ENCODE data around the gene UGT1A1. TPM values are rescaled to one million over a fixed set of nuclear protein-coding genes. Genes with fewer than 3 reads are reported as not detected.

Gene UGT1A1
- total RNA-seq, 1 donor from 2014 or later: not detected

DNA sequence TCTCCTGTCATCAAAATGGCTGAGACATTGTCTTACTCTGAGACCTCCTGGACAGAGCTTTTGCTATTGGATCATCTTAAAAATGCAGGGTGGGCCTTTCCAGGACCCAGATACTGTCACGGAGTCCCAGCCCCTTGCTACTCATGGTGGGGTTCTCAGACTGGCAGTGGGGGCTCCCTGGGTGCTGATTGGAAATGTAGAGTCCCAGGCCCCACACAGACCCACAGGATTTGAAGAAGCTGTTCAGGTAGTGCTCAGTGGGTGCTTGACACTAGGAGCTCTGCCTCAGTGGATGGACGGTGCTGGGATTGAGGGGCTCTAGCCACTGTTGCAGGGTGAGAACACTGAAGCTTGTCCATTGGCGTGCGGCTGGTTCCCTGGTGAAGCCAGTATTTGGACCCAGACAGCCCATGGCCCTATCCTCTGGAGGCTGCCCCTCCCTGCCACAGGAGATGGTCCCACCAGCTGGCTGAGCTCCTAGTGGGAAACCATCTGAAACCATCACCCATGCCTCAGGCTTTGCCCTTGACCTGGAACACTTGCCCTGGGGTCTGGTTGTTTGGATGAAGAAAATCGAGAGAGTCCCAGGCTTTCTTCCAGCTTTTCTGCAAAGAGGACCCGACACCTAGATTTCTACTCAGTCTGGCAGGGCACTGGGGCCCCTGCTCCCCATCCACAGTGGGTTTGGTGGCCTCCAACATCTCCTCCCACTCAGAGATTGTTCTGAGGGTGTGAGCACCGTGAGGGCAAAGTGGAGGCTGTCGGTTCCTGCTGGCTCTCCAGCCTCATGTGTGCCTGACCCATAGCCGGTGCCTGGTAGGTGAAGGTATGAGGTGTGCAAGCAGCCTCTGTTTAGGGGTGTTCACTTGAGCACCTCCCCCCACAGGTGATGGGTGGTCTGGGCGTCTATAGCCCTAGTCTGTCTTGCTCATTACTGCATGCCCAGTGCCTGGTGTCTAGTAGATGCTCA lies 48.2 kb downstream of the UGT1A1 start:
- DNase-seq (peak; percentile 5), ATAC-seq (ENCODE audit: low read depth) (no peak)
- Mint-ChIP-seq H3K9me3 (no peaks in the 10 kb centered on the region), H3K36me3 (ENCODE audit: low read depth) (no peaks in the 10 kb centered on the region), H3K4me1 (no peaks in the 10 kb centered on the region), H3K27ac (no peak overlapping the region), H3K4me3 (no peak overlapping the region), H3K27me3 (peaks cover 9% of the 10 kb centered on the region)
- ChIA-PET POLR2A (no interaction called here), CTCF (no interaction called here)
- intact Hi-C loops (cut with micrococcal nuclease): no loop called here
- TF ChIP-seq, protein P1, sequence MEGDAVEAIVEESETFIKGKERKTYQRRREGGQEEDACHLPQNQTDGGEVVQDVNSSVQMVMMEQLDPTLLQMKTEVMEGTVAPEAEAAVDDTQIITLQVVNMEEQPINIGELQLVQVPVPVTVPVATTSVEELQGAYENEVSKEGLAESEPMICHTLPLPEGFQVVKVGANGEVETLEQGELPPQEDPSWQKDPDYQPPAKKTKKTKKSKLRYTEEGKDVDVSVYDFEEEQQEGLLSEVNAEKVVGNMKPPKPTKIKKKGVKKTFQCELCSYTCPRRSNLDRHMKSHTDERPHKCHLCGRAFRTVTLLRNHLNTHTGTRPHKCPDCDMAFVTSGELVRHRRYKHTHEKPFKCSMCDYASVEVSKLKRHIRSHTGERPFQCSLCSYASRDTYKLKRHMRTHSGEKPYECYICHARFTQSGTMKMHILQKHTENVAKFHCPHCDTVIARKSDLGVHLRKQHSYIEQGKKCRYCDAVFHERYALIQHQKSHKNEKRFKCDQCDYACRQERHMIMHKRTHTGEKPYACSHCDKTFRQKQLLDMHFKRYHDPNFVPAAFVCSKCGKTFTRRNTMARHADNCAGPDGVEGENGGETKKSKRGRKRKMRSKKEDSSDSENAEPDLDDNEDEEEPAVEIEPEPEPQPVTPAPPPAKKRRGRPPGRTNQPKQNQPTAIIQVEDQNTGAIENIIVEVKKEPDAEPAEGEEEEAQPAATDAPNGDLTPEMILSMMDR (IDR thresholded peaks at IDR 0.05): no peak

DNA sequence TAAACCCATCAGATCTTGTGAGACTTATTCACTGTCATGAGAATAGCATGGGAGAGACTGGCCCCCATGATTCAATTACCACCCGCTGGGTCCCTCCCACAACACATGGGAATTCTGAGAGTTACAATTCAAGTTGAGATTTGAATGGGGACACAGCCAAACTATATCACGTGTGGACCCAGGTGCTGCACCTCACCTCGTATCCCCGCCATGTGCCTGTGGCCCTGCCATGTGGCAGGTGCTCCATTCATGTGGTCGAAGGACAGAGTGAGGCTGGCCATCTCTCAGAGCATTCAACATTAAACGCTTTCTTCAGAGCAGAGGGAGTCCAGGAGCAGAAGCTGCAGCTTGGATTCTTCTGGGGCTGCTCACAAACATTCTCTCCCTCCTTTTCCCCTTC lies 50.3 kb downstream of the UGT1A1 start:
- ATAC-seq (ENCODE audit: low read depth): no peak
- no peaks in the 10 kb centered on the region for H3K4me1 Mint-ChIP-seq
- DNase-seq: peak; percentile 1
- no peak overlapping the region for H3K27ac Mint-ChIP-seq
- TF ChIP-seq, protein P1 (IDR thresholded peaks at IDR 0.05): no peak
- no peaks in the 10 kb centered on the region for H3K36me3 Mint-ChIP-seq (ENCODE audit: low read depth)
- peaks cover 6% of the 10 kb centered on the region for H3K27me3 Mint-ChIP-seq
- ChIA-PET POLR2A (no interaction called here), CTCF (no interaction called here)
- intact Hi-C loops (cut with micrococcal nuclease): no loop called here
- H3K9me3 Mint-ChIP-seq: no peaks in the 10 kb centered on the region
- H3K4me3 Mint-ChIP-seq: no peak overlapping the region

DNA sequence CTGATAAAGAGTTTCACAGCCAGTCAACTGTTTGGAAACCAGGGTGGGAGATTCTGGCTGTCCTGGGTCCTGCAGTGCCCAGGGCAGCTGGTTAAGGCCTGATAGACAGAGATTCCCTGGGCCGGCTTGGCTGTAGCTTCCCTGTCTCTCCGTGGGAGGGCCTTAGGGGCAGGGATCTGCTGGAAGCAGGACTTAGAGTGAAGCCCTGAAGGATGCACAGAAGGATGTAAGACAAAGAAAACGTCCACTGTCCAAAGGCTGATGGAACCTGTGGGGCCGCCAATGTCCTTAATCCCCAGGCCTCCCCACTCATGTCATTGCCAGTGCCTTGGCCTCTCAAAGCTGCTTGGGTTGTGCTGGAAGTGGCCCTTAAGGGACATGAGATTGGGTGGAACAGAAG lies 51.0 kb downstream of the UGT1A1 start:
- Mint-ChIP-seq H3K27me3 (peaks cover 9% of the 10 kb centered on the region), H3K4me1 (no peaks in the 10 kb centered on the region), H3K9me3 (no peaks in the 10 kb centered on the region), H3K4me3 (no peak overlapping the region), H3K27ac (no peak overlapping the region), H3K36me3 (ENCODE audit: low read depth) (no peaks in the 10 kb centered on the region)
- TF ChIP-seq, protein P1 (IDR thresholded peaks at IDR 0.05): no peak
- ATAC-seq (ENCODE audit: low read depth): no peak
- CTCF ChIA-PET: no interaction called here
- DNase-seq: no peak
- intact Hi-C loops (cut with micrococcal nuclease): no loop called here
- POLR2A ChIA-PET: no interaction called here

DNA sequence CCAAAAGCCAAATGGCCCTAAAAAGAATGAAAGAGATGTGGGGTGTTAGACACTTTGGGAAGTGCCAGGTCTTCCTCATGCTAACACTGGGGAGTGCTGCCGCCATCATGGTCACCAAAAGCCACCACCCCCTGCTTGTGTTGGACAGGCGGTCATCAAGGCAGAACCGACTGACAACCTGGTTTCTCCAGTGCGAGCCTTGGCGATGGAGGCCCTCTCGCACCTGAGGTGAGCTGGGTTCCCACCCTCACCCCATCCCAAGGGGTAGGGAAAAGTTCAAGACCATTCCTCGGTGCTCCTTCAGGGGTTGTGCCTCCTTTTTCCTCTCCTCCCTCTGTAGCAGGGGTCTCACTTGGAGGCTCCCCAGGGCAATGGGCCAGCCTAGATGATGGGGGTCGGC lies 51.7 kb downstream of the UGT1A1 start:
- TF ChIP-seq, protein P1 (IDR thresholded peaks at IDR 0.05): no peak
- H3K4me1 Mint-ChIP-seq: no peaks in the 10 kb centered on the region
- intact Hi-C loops (cut with micrococcal nuclease): no loop called here
- CTCF ChIA-PET: no interaction called here
- H3K27me3 Mint-ChIP-seq: peaks cover 15% of the 10 kb centered on the region
- POLR2A ChIA-PET: no interaction called here
- H3K9me3 Mint-ChIP-seq: no peaks in the 10 kb centered on the region
- DNase-seq: peak; percentile 7
- H3K4me3 Mint-ChIP-seq: no peak overlapping the region
- no peak overlapping the region for H3K27ac Mint-ChIP-seq
- ATAC-seq (ENCODE audit: low read depth): no peak
- no peaks in the 10 kb centered on the region for H3K36me3 Mint-ChIP-seq (ENCODE audit: low read depth)

DNA sequence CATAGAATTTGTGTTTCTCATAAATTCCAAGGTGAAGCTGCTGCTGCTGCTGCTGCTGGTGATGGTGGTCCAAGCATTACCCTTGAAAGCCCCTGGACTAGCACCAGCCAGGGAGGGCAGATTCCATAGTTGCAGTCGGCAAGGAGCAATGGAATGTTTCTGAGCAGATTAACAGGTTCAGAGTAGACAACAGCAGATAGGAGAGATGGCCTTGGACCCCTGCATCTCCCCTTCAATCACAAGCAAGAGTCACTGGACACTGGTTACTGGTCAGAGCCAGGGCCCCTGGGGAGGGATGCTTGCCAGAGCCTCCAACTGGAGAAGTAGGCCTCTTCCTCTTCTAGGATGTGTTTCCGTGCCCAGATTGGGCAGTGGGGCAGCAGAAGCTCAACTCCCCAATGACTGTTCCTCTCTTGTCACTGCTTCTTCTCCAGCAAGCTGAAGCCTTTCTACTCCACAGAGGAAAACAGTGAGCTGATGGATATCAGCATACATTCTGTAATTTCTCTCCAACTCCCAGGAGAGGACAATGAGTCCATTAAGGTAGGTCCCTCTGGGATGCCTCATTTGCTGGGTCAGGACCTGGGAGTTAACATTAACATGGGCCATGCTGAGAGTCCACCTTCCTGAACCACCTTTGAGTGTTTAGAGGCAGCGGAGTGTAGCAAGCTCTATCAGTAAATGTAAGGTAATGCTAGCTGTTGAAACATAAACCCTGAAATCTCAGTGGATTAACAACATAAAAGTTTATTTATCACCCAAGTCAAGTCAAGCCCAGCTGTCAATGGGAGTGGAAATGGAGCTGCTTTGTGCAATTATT lies 53.4 kb downstream of the UGT1A1 start:
- no peaks in the 10 kb centered on the region for H3K4me1 Mint-ChIP-seq
- CTCF ChIA-PET: no interaction called here
- POLR2A ChIA-PET: no interaction called here

More for the DNA sequence above, 53.4 kb downstream of the UGT1A1 start:
- Mint-ChIP-seq H3K4me3 (no peak overlapping the region), H3K27me3 (peaks cover 20% of the 10 kb centered on the region), H3K36me3 (ENCODE audit: low read depth) (no peaks in the 10 kb centered on the region), H3K9me3 (no peaks in the 10 kb centered on the region), H3K27ac (no peak overlapping the region)
- ATAC-seq (ENCODE audit: low read depth) (no peak), DNase-seq (no peak)
- TF ChIP-seq, protein P1 (IDR thresholded peaks at IDR 0.05): no peak
- intact Hi-C loops (cut with micrococcal nuclease): no loop called here
